K562 (cell line): ENCODE results near the gene SIRT4. TPM values are rescaled to one million over a fixed set of nuclear protein-coding genes. Genes with fewer than 3 reads are reported as not detected.
A peak's percentile ranks its signal among the peaks of the same experiment; 100 is the strongest.

Source experiments
- CTBP1 ChIP-seq: fragments of 450-650 bp; IDR thresholded peaks from 2 replicates; pipeline ENCODE4 v1.6.1; 2016; ENCODE audit warnings: borderline replicate concordance
- EP400 ChIP-seq: fragments of 450-650 bp; IDR thresholded peaks from 2 replicates; pipeline ENCODE4 v1.6.1; 2017; ENCODE audit warnings: antibody characterized with exemption, mild to moderate bottlenecking, moderate library complexity
- ERF ChIP-seq: fragments of 450-650 bp; formaldehyde crosslinking; IDR thresholded peaks from 2 replicates; pipeline ENCODE4 v1.4.0; 2020; ENCODE audit warnings: mild to moderate bottlenecking, mixed read lengths
- FOXJ3 ChIP-seq: sonication (generic); formaldehyde crosslinking; IDR thresholded peaks from 2 replicates; pipeline ENCODE4 v1.4.0; 2020; ENCODE audit warnings: mild to moderate bottlenecking, missing genetic modification reagents
- FOXK1 ChIP-seq: sonication (generic); formaldehyde crosslinking; IDR thresholded peaks from 2 replicates; pipeline ENCODE4 v1.8.0; 2022; ENCODE audit warnings: missing genetic modification reagents, mild to moderate bottlenecking, borderline replicate concordance
- GATAD2A ChIP-seq: fragments of 450-650 bp; IDR thresholded peaks from 2 replicates; pipeline ENCODE4 v1.6.1; 2017
- HNRNPK ChIP-seq: fragments of 200-400 bp; formaldehyde crosslinking; IDR thresholded peaks from one replicate; pipeline ENCODE4 v1.6.1; 2018; ENCODE audit warnings: mild to moderate bottlenecking, low read depth, low read length; ENCODE audit not compliant: poor library complexity, severe bottlenecking
- KAT2B ChIP-seq: IDR thresholded peaks from one replicate; pipeline ENCODE4 v1.6.1; 2012; ENCODE audit warnings: low read depth, mild to moderate bottlenecking, control low read depth, inconsistent platforms, low read length, moderate library complexity
- MAFG ChIP-seq: fragments of 450-650 bp; conservative IDR thresholded peaks from 2 replicates; pipeline ENCODE4 v1.6.1; 2016; ENCODE audit warnings: missing genetic modification characterization, missing compliant biosample characterization
- MYNN ChIP-seq, 2 experiments: sonication (generic); formaldehyde crosslinking in 1 of 2; IDR thresholded peaks; 2 replicates each; pipeline versions ENCODE4 v1.5.0 to v1.6.1; 2016 to 2020; ENCODE audit warnings: antibody characterized with exemption in 1 of 2, missing genetic modification reagents in 1 of 2
- NFYB ChIP-seq: IDR thresholded peaks from 2 replicates; pipeline ENCODE4 v1.6.1; 2011; ENCODE audit warnings: mild to moderate bottlenecking, moderate library complexity; ENCODE audit not compliant: insufficient read length; ENCODE audit errors: extremely low read depth
- PHB ChIP-seq: fragments of 250-450 bp; sonication (Bioruptor Pico); IDR thresholded peaks from 2 replicates; pipeline ENCODE4 v1.5.0; 2021
- PHF20 ChIP-seq: fragments of 450-650 bp; IDR thresholded peaks from 2 replicates; pipeline ENCODE4 v1.6.1; 2018; ENCODE audit not compliant: partially characterized antibody
- TFAP4 ChIP-seq: sonication (generic); formaldehyde crosslinking; IDR thresholded peaks from 2 replicates; pipeline ENCODE4 v1.8.0; 2022; ENCODE audit warnings: missing genetic modification reagents, mild to moderate bottlenecking, moderate library complexity, borderline replicate concordance
- XRCC5 ChIP-seq: fragments of 200-400 bp; formaldehyde crosslinking; IDR thresholded peaks from 2 replicates; pipeline ENCODE4 v1.6.1; 2017; ENCODE audit warnings: low read depth, mild to moderate bottlenecking, low read length
- ZBTB11 ChIP-seq, 3 experiments: fragments of 200-800 bp in 1 of 3; fragments of 250-450 bp in 1 of 3; fragments of 450-650 bp in 1 of 3; sonication (Bioruptor Pico) in 1 of 3; sonication (Bioruptor generic) in 1 of 3; formaldehyde crosslinking in 1 of 3; IDR thresholded peaks; 2 replicates each; pipeline versions ENCODE4 v1.6.1 to v1.8.0; 2016 to 2022; ENCODE audit warnings: mild to moderate bottlenecking in 2 of 3, missing genetic modification characterization in 2 of 3, missing compliant biosample characterization in 1 of 3, moderate library complexity in 1 of 3
- ZNF232 ChIP-seq: sonication (generic); formaldehyde crosslinking; IDR thresholded peaks from 2 replicates; pipeline ENCODE4 v1.8.0; 2022; ENCODE audit warnings: mild to moderate bottlenecking, missing genetic modification reagents
- ZNF639 ChIP-seq, 2 experiments: fragments of 200-800 bp in 1 of 2; sonication (Bioruptor generic) in 1 of 2; sonication (generic) in 1 of 2; formaldehyde crosslinking in 1 of 2; IDR thresholded peaks in 1 of 2; conservative IDR thresholded peaks in 1 of 2; 2 replicates each; pipeline versions ENCODE4 v1.5.0 to v1.6.1; 2016 to 2020; ENCODE audit warnings: missing compliant biosample characterization in 1 of 2, missing genetic modification characterization in 1 of 2, missing genetic modification reagents in 1 of 2
- ZNF785 ChIP-seq: fragments of 250-450 bp; sonication (Bioruptor Pico); IDR thresholded peaks from 2 replicates; pipeline ENCODE4 v1.4.0; 2020; ENCODE audit warnings: mild to moderate bottlenecking
- polyA plus RNA-seq, 8 experiments: library from polyadenylated mRNA; depleted of rRNA in 4 of 8; stranded (reverse) in 5 of 8; unstranded in 3 of 8; fragments of >200 nt; fragmentation: Nextera tagmentation in 2 of 8; fragmentation: Illumina TruSeq in 1 of 8; extraction: Ambion mirVana in 2 of 8; extraction: Trizol in 1 of 8; gene quantifications; 2 replicates each; pipeline versions ENCODE4 v1.2.1 to v1.2.3, GENCODE V29; 2011 to 2014; ENCODE audit warnings: inconsistent platforms in 1 of 8, missing spikeins in 1 of 8
- total RNA-seq, 7 experiments: library from RNA; depleted of rRNA in 6 of 7; stranded (reverse); fragments of >200 nt in 6 of 7; fragmentation: Illumina TruSeq in 2 of 7; extraction: Trizol in 2 of 7; gene quantifications; 2 replicates each; pipeline versions ENCODE4 v1.2.1 to v1.2.3, GENCODE V29; 2011 to 2021; ENCODE audit warnings: low replicate concordance in 1 of 7
- TF ChIP-seq, protein P1 (sequence below): fragments of 450-650 bp; IDR thresholded peaks from 2 replicates; pipeline ENCODE4 v1.6.1; 2018; ENCODE audit warnings: mild to moderate bottlenecking, low read depth; ENCODE audit not compliant: partially characterized antibody

The SIRT4 gene
- total and polyA plus RNA-seq, 9 of the 15 experiments (the other 6 are each of a cell fraction or from before 2014, with no cell fraction given): 0.86 to 5.2 (median 2.4) TPM

DNA sequence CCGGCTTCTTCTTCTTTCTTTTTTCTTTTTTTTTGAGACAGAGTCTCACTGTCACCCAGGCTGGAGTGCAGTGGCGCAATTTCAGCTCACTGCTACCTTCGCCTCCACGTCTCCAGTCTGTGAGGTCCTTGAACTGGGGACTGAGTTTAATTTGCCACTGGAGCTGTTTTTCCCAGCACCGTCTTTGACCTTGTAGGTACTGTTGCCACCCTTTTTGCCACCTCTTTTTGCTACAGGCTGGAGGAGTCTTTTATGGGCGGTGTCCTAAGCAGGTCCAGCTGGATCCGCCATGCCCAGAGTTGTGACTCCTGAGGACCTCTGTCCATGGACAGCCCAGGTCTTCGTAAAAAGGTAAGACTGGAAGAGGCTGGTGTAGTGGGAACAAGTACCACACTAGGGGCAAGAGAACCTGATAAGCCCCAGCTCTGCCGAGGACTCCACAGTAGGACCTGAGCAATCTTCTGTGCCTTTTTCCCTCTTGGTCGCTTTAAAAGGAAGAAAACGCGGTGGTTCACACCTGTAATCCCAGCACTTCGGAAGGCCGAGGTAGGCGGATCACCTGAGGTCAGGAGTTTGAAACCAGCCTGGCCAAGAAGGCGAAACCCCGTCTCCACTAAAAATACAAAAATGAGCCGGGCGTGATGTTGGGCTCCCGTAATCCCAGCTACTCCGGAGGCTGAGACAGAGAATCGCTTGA lies 11.4 kb upstream of the SIRT4 start (continued):
- TF ChIP-seq TFAP4 (CRISPR knock-in tag) (peak; percentile 64; the same call in 1 of the 2 replicates), ZNF785 (CRISPR knock-in tag) (no peak), MYNN (IDR thresholded peaks at IDR 0.05) (no peak), MYNN (CRISPR knock-in tag; IDR thresholded peaks at IDR 0.05) (no peak), GATAD2A (no peak), ZNF639 (CRISPR knock-in tag; conservative IDR thresholded peaks at IDR 0.05 in 1 of 2, IDR thresholded peaks at IDR 0.05 in 1 of 2) (0 out of 4 replicates have a peak, but pooled peaks of 1 of the 2 experiments have one; percentile 7), NFYB (no peak), ZBTB11 (CRISPR knock-in tag; IDR thresholded peaks at IDR 0.05) (peak in 1 of 3 experiments; percentile 44; a peak in 1 of 6 replicates), EP400 (no peak), XRCC5 (peak; percentile 58; the same call in 1 of the 2 replicates), PHF20 (no peak), FOXK1 (CRISPR knock-in tag) (peak; percentile 86; the same call in 1 of the 2 replicates), ZNF232 (CRISPR knock-in tag) (no peak), MAFG (no peak), FOXJ3 (CRISPR knock-in tag) (no peak), ERF (CRISPR knock-in tag) (no peak), PHB (CRISPR knock-in tag) (no peak), KAT2B (no peak), CTBP1 (0 out of 2 replicates have a peak, but pooled peaks have one; percentile 17), HNRNPK (no peak)
- TF ChIP-seq, protein P1, sequence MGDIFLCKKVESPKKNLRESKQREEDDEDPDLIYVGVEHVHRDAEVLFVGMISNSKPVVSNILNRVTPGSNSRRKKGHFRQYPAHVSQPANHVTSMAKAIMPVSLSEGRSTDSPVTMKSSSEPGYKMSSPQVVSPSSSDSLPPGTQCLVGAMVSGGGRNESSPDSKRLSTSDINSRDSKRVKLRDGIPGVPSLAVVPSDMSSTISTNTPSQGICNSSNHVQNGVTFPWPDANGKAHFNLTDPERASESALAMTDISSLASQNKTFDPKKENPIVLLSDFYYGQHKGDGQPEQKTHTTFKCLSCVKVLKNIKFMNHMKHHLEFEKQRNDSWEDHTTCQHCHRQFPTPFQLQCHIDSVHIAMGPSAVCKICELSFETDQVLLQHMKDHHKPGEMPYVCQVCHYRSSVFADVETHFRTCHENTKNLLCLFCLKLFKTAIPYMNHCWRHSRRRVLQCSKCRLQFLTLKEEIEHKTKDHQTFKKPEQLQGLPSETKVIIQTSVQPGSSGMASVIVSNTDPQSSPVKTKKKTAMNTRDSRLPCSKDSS: no peak
